NCI-H2081 treated with DMSO at 0.1 percent for 48 hours (cell line): ENCODE measurements around the gene APOL6.
"Not testable (repeated sequence)": the region's sequence is repeated elsewhere in the genome, so short reads cannot be mapped to it uniquely, and the experiment has no call there.

Source experiments
- DNase-seq: peaks from one replicate; lab custom pipeline; 2025; lab: John Stamatoyannopoulos, UW

Gene APOL6

GRCh38 chr22:35679492-35679891, 31.2 kb downstream of the APOL6 start:
- DNase-seq, result not testable (repeated sequence)

DNA sequence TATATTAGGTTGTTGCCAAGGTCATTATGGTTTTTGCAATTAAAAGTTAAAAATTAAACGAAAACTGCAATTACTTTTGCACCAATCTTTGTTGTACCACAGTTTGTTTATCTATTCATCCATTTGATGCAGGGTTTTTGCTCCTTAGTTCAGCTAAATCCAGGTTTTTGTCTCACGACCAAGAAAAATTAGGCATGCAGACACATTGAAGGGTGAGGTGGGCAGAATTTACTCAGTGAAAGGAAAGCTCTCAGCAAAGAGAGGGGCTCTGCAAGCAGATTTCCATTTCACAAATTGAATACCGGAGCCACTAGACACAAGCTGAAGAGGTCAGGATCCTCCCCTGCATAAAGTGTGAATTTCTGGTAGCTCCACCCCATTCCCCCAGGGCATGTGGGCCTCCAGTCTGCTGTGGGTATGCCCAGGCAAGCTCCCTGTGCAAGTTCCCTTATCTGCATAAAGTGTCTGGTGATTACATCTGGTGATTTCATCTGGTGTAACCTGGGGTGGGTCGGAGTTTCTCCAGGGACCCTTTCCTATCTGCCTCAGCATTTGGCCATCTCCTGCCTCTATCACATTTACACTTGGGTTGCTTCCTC, 33.3 kb downstream of the APOL6 start:
- no peak for DNase-seq

GRCh38 chr22:35683560-35683959, 35.3 kb downstream of the APOL6 start:
- DNase-seq, result no peak

- no peak for DNase-seq
These were observed 36.0 kb downstream of the APOL6 start for GRCh38 chr22:35684270-35684700.

DNA sequence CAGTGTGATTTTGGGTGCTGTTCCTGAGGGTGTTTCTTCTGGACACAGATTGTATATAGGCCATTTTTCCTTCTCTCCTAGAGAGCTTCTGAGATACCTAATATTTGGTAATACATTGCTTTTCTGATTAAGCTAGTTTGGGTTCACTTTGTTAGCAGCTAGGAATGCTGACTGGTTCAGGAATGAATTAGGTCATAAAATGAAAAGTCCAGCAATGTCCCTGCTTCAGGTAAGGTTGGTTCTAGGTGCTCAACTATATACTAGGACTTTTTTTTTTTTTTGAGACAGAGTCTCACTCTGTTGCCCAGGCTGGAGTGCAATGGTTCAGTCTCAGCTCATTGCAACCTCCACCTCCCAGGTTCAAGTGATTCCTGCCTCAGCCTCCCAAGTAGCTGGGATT, 36.5 kb downstream of the APOL6 start:
- DNase-seq, result no peak

GRCh38 chr22:35685731-35686130, 37.5 kb downstream of the APOL6 start:
- DNase-seq, result no peak

- DNase-seq, result no peak
These were observed 38.1 kb downstream of the APOL6 start for GRCh38 chr22:35686298-35686697.

- DNase-seq, result no peak
These were observed 39.2 kb downstream of the APOL6 start for GRCh38 chr22:35687461-35687860.

DNA sequence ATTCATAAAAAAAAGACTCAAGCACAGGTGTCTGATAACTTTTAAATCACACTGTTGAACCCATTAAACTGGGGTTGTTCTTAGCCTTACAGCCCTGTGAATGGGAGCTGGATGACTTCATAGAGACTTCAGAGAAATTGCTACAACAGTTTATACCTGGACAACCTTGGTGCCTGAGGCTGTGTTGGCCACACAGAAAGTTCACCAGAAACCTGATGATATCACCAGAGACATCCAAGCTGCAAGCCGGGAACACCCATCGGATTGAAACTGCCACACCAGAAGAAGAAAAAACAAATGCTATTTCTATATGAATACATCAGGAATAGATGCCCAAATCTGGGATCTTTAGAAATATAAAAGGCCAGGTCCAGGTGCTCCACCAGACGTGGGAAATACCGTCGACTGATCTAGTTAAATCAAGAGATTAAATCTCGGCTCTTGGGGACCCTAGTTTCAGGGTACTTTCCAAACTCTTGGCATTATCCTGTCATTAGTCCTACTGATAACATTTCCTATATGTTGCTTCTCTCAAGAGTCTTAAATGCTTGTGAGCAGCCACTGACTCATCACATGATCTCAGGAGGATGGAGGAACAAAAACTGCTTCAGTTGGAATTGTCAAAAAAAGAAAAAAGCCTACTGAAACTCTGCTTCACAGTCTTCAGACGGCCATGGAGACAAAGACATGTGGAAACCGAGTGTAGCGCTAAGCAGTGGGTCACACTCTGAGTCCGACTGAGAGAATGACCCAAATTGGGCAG, 40.8 kb downstream of the APOL6 start:
- no peak for DNase-seq

GRCh38 chr22:35690001-35690400, 41.8 kb downstream of the APOL6 start:
- DNase-seq, result no peak

DNA sequence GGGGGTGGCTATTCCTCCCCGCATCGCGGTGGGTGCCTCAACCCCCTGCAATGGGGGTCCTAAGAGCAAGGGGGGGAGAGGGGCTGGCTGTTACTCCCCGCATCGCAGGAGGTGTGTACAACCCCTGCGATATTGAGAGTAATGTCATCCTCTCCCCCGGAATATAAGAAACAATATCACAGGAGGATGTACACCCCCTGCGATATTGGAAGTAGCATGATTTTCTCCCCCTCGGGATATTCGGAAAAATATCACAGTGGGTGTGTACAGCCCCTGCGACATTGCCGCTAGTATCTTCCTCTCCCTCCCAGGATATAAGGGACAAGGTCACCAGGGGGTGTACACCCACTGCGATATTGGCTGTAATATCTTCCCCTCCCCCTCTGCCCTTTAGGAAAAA, 47.0 kb downstream of the APOL6 start:
- no peak for DNase-seq

GRCh38 chr22:35697142-35697541, 48.9 kb downstream of the APOL6 start:
- no peak for DNase-seq

- DNase-seq, result not testable (repeated sequence)
These were observed 51.6 kb downstream of the APOL6 start for GRCh38 chr22:35699852-35700251.

DNA sequence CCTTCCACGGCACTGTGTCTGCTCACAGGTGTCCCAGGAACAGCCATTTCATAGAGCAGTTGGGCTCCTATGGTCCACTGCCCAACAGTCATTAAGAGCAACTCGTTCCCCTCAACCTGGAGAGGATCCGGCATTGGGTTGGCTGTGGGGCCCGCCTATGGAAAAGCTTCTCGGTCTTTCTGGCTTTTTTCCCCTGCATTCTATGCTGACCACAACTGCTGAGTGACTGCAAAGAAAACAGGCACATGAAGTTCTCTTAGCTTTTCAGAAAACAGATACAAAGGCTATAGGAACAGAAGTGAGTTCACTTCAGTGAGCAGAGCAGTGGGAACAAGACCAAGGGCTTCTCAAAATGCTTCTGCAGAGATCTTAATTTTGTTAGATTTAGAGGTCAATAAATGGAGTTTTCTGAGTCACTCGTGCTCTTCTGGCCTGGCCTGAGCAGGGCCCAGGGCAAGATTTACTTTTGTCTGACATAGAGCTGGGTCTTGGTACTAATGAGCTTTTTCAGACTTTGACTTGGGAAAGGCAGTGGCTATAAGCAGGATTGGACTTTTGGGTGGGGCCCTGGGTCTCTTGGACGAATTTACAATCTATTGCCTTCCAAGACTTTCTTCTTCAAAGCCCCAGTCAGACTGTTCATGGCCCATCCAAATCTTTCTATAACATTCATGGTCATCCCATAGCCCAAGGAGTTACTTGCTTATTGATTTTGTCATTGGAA, 55.8 kb downstream of the APOL6 start:
- DNase-seq, result no peak

- DNase-seq, result no peak
These were observed 56.9 kb downstream of the APOL6 start for GRCh38 chr22:35705141-35705540.

GRCh38 chr22:35708453-35708852, 60.2 kb downstream of the APOL6 start:
- DNase-seq, result no peak

DNA sequence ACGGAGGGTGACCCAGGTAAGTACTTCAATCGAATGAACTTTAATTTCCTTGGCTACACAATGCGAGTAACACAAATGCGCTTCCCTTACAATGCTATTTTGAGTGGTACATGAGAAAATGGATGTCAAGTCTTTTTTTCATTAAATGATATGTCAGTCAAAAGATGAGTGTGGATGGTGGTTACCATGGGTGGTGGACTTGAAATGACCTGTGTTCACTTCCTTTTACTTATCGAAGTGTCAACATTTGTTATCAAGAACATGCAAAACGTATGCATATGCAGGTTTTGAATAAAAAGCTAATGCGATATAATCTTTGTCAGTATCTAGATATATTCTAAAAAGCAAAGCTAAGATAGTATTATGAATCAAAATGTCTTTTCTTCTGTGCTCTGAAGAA, 60.7 kb downstream of the APOL6 start:
- no peak for DNase-seq

- DNase-seq, result no peak
These were observed 63.1 kb downstream of the APOL6 start for GRCh38 chr22:35711336-35711735.

DNA sequence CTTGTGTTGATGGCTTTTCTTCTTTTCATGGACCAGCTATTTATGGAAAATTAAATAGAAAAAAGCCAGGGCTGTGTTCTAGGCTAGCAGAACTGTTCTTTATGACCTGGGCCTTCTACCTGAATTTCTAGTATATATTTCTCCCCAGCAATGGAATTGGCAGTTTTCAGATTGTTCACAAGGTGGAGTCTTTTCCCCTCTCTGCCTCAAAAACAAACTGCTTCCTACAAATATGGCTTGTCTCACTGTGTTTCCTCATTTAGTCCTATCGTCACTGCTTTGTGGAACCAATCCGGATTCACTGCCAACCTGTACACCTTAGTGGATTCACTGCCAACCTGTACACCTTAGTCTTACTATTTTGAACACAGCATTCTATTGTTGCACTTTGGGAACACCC, 64.4 kb downstream of the APOL6 start:
- DNase-seq, result no peak

DNA sequence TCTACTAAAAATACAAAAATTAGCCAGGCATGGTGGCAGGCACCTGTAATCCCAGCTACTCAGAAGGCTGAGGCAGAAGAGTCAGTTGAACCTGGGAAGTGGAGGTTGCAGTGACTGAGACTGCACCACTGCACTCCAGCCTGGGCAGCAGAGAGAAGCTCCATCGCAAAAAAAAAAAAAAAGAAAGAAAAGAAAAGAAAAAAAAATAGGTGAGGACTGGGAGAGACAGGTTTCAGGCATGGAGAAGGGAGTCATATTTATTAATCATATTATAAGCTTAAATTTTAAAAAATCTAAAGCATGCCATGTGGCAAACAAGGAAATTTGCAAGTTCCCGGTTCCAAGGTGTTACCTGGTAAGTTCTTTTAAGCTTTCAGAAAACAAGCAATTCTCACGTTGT, 69.3 kb downstream of the APOL6 start, which contains the start of gene APOL5:
TSS of gene APOL5 (plus strand) at position 301 of the 400 bp plus-strand sequence. CDS start at position 301, 0 bp downstream.
- DNase-seq, result no peak
